GM12878 (cell line): ENCODE measurements around the gene SLC24A4. TPM values are rescaled to one million over a fixed set of nuclear protein-coding genes. Genes with fewer than 3 reads are reported as not detected.

ENCODE experiments used
- ATAC-seq: fragments of 200-7000 bp; cut with Tn5 transposase; 3 replicates; pipeline ENCODE4 v1.9.1; 2020; ENCODE audit warnings: mild to moderate bottlenecking, moderate library complexity
- BruUV-seq: library from RNA; stranded (reverse); fragments of 400-500 nt; replicated peaks from 2 replicates; lab custom pipeline; 2021; lab: Mats Ljungman, UMichigan
- CTCF ChIA-PET: fragments of 300-600 bp; sonication (Branson Sonifier 250); formaldehyde crosslinking; extraction: SDS; loops from one replicate; lab custom pipeline; 2021; ENCODE audit warnings: inconsistent platforms; lab: Yijun Ruan, JAX
- POLR2A ChIA-PET: fragments of 350-600 bp; formaldehyde crosslinking; extraction: SDS; loops from one replicate; lab custom pipeline; 2021; ENCODE audit warnings: inconsistent platforms; lab: Charles Lee
- RAD21 ChIA-PET: fragments of 300-600 bp; sonication (Branson Sonifier 250); formaldehyde crosslinking; loops from one replicate; lab custom pipeline; 2023; ENCODE audit warnings: antibody characterized with exemption; ENCODE audit not compliant: unreplicated experiment; lab: Charles Lee
- SMC1A ChIA-PET: fragments of 300-600 bp; sonication (Branson Sonifier 250); formaldehyde crosslinking; loops from one replicate; lab custom pipeline; 2023; ENCODE audit not compliant: unreplicated experiment, uncharacterized antibody; lab: Charles Lee
- DNase-seq: peaks from one replicate; pipeline ENCODE4 v3.0.0-alpha.2; 2011; ENCODE audit warnings: low read depth, low spot score
- FAIRE-seq: peaks from 3 replicates; lab custom pipeline; 2011; peaks lifted over from hg19 to GRCh38; lab: Jason Lieb, UNC
- H2AFZ ChIP-seq: 2 replicates; pipeline ENCODE4 v1.6.0; 2011; ENCODE audit warnings: low read depth, low read length, control low read depth; ENCODE audit not compliant: control insufficient read depth
- H3K27ac ChIP-seq: 2 replicates; pipeline ENCODE4 v1.5.1; 2011; ENCODE audit warnings: control low read depth; ENCODE audit not compliant: control insufficient read depth, insufficient read depth
- H3K27me3 ChIP-seq, 2 experiments: replicated peaks in 1 of 2; 2 replicates each; pipeline versions ENCODE4 v1.6.0 to v1.6.1; 2011; ENCODE audit warnings: low read length in 1 of 2; ENCODE audit not compliant: control insufficient read depth in 2 of 2, insufficient read depth in 2 of 2
- H3K36me3 ChIP-seq, 2 experiments: 2 replicates each; pipeline ENCODE4 v1.5.1; 2011; ENCODE audit warnings: low read length in 1 of 2; ENCODE audit not compliant: control insufficient read depth in 2 of 2, insufficient read depth in 2 of 2
- H3K4me1 ChIP-seq: 2 replicates; pipeline ENCODE4 v1.6.1; 2011; ENCODE audit warnings: mild to moderate bottlenecking, low read length, moderate library complexity, mixed read lengths; ENCODE audit not compliant: control insufficient read depth, insufficient read depth
- H3K4me2 ChIP-seq: 2 replicates; pipeline ENCODE4 v1.6.0; 2011; ENCODE audit warnings: control low read depth; ENCODE audit not compliant: control insufficient read depth, insufficient read depth
- H3K4me3 ChIP-seq: fragments of 200-600 bp; sonication (generic); 2 replicates; pipeline ENCODE4 v1.5.1; 2016
- H3K79me2 ChIP-seq: 2 replicates; pipeline ENCODE4 v1.6.0; 2011; ENCODE audit warnings: low read length; ENCODE audit not compliant: control insufficient read depth, insufficient read depth
- H3K9ac ChIP-seq: 2 replicates; pipeline ENCODE4 v1.8.0; 2011; ENCODE audit warnings: low read length, control low read depth, mixed read lengths; ENCODE audit not compliant: control insufficient read depth, insufficient read depth
- H3K9me3 ChIP-seq: replicated peaks from 3 replicates; pipeline ENCODE4 v1.5.1; 2011; ENCODE audit warnings: mild to moderate bottlenecking, low read length; ENCODE audit not compliant: control insufficient read depth, insufficient read depth
- H4K20me1 ChIP-seq: 2 replicates; pipeline ENCODE4 v1.6.0; 2011; ENCODE audit not compliant: control insufficient read depth, insufficient read depth
- HDGF ChIP-seq: fragments of 450-650 bp; IDR thresholded peaks from 2 replicates; pipeline ENCODE4 v1.6.1; 2016; ENCODE audit warnings: antibody characterized with exemption
- IRF4 ChIP-seq: IDR thresholded peaks from 2 replicates; pipeline ENCODE4 v1.6.1; 2011; ENCODE audit warnings: low read depth, low read length
- NR2C1 ChIP-seq: fragments of 450-650 bp; IDR thresholded peaks from 2 replicates; pipeline ENCODE4 v1.6.1; 2017; ENCODE audit warnings: antibody characterized with exemption, mild to moderate bottlenecking, moderate library complexity
- NRF1 ChIP-seq: conservative IDR thresholded peaks from 2 replicates; pipeline ENCODE4 v1.6.1; 2011; ENCODE audit warnings: mild to moderate bottlenecking, low read depth, low read length, improper control_type of control experiment
- SMAD5 ChIP-seq: IDR thresholded peaks from 2 replicates; pipeline ENCODE4 v1.6.1; 2016; ENCODE audit warnings: antibody characterized with exemption, low read depth
- STAT3 ChIP-seq: IDR thresholded peaks from 2 replicates; pipeline ENCODE4 v1.6.1; 2011; ENCODE audit warnings: low read depth, low read length, improper control_type of control experiment
- SUZ12 ChIP-seq: fragments of 200-600 bp; sonication (generic); IDR thresholded peaks from one replicate; pipeline ENCODE4 v1.6.1; 2018; ENCODE audit warnings: antibody characterized with exemption, mild to moderate bottlenecking; ENCODE audit not compliant: unreplicated experiment
- YY1 ChIP-seq: IDR thresholded peaks from 2 replicates; pipeline ENCODE4 v1.6.1; 2011; ENCODE audit warnings: low read depth, mild to moderate bottlenecking, low read length
- ZNF217 ChIP-seq: fragments of 450-650 bp; IDR thresholded peaks from 2 replicates; pipeline ENCODE4 v1.6.1; 2017; ENCODE audit warnings: antibody characterized with exemption, mild to moderate bottlenecking
- ZNF592 ChIP-seq: fragments of 450-650 bp; IDR thresholded peaks from 2 replicates; pipeline ENCODE4 v1.6.1; 2017; ENCODE audit warnings: mild to moderate bottlenecking, moderate library complexity
- ZNF687 ChIP-seq: fragments of 450-650 bp; IDR thresholded peaks from 2 replicates; pipeline ENCODE4 v1.6.1; 2017; ENCODE audit warnings: mild to moderate bottlenecking, moderate library complexity
- WGBS: methylation state at CpG from one replicate; pipeline ENCODE4 v1.1.6; 2016; ENCODE audit warnings: low lambda C conversion rate; ENCODE audit not compliant: insufficient replicate concordance, insufficient coverage; ENCODE audit errors: missing lambda C conversion rate; 5-methylcytosine and 5-hydroxymethylcytosine counted together
- in situ Hi-C: fragments of 300-500 bp; cut with MboI; formaldehyde crosslinking; loops from 9 replicates; pipeline ENCODE4 v1.14.3; 2018; ENCODE audit warnings: mixed read lengths
- intact Hi-C: fragments of 100-400 bp; cut with micrococcal nuclease; formaldehyde crosslinking; loops from one replicate; pipeline ENCODE4 v1.14.2; 2022; ENCODE audit not compliant: unreplicated experiment
- polyA plus RNA-seq, 11 experiments: library from polyadenylated mRNA; depleted of rRNA in 4 of 11; unstranded in 6 of 11; stranded (reverse) in 5 of 11; fragments of >200 nt; fragmentation: Nextera tagmentation in 4 of 11; fragmentation: Illumina TruSeq in 1 of 11; extraction: Ambion mirVana in 4 of 11; extraction: Trizol in 1 of 11; gene quantifications; 1 replicate in 1 of 11; 2 replicates in 10 of 11; pipeline versions ENCODE4 v1.2.1 to v1.2.3, GENCODE V29; 2011 to 2016; ENCODE audit warnings: inconsistent platforms in 2 of 11, missing spikeins in 2 of 11, low read depth in 1 of 11
- total RNA-seq, 4 experiments: library from RNA; depleted of rRNA in 3 of 4; stranded (reverse); fragments of >200 nt in 3 of 4; fragmentation: Illumina TruSeq in 1 of 4; extraction: Trizol in 1 of 4; gene quantifications; 2 replicates each; pipeline versions ENCODE4 v1.2.1 to v1.2.3, GENCODE V29; 2013 to 2021

Gene SLC24A4
- total and polyA plus RNA-seq, 10 of the 15 experiments (the other 5 are each of a cell fraction or from before 2014, with no cell fraction given), result under 0.01 to 0.46 (median 0.04) TPM; not detected in 5

DNA sequence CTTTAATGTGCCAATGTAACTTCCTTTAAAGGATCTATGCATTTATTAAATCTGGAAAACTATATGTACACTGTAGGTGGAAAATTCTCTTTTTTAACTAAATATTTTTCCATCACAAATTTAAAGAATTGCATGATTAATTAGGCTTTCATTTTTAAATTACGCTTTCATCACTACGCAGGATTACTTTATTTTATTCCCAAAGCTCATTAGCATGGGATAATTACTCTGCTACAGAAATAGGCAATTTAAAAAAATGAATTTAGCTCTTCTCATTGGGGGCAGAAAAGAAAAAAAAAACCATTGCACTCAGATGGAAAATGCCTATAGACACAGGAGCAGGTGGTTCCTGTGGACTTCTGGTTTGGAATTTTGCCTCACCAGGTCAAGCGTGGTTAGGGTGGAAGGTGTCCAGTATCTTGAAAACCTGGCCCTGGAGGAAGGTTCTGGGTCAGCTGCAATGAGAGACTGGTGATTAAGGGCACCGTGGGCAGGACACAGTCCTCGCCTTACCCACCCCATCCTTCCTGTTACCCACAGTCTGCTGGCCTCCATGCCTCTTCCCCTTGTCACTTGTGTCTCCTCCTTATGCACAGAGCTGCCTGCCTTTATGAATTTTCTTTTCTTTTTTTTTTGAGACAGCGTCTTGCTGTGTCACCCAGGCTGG, 173.4 kb downstream of the SLC24A4 start:
- Histone ChIP-seq H3K4me2 (no peak overlapping the region), H4K20me1 (no peaks in the 10 kb centered on the region), H3K4me3 (no peak overlapping the region), H3K9ac (no peak overlapping the region), H3K36me3 (no peaks in the 10 kb centered on the region)
- DNase-seq (no peak), ATAC-seq (no peak)
- ChIA-PET CTCF (interaction anchor here (1.7 kb wide), 1 partner anchor 93 kb away, joined by 4 read pairs; no protein-coding TSS in a partner anchor), SMC1A (interaction anchor here (1.4 to 2.9 kb wide), 3 partner anchors 20 to 92 kb away, joined by 3 to 6 read pairs (median 6); no protein-coding TSS in a partner anchor), POLR2A (no interaction called here)
- in situ Hi-C loops, result no loop called here
- 54% methylated on average over 6 of the region's 6 CpGs for WGBS
- intact Hi-C loops, result no loop called here
- no TSS peak for BruUV-seq
- TF ChIP-seq HDGF (no peak), NR2C1 (no peak), SUZ12 (no peak), SMAD5 (no peak), ZNF592 (no peak), NRF1 (no peak), ZNF217 (no peak), YY1 (no peak), ZNF687 (no peak), STAT3 (no peak), IRF4 (no peak)
- TF ChIP-seq, all 136 proteins: peak for 0
- RAD21 ChIA-PET, result interaction anchor here (1.4 kb wide), 1 partner anchor 80 kb away, joined by 3 read pairs; no protein-coding TSS in a partner anchor
- peaks cover 8% of the 10 kb centered on the region for H3K4me1 ChIP-seq
- H2AFZ ChIP-seq, result no peak overlapping the region
- H3K79me2 ChIP-seq, result no peaks in the 10 kb centered on the region
- H3K9me3 ChIP-seq, result no peaks in the 10 kb centered on the region
- no peak for FAIRE-seq
- H3K27ac ChIP-seq, result no peak overlapping the region
- no peaks in the 10 kb centered on the region; a peak in 2 of 4 replicates for H3K27me3 ChIP-seq
